ENCODE data around the gene FOXN3.

GRCh38 chr14:89466484-89466883 is 49.5 kb upstream of the FOXN3 start:
- TF ChIP-seq PKNOX1 (IDR thresholded peaks at IDR 0.05) (no peak), SUZ12 (IDR thresholded peaks at IDR 0.05) (no peak), L3MBTL2 (conservative IDR thresholded peaks at IDR 0.05) (no peak), TARDBP (IDR thresholded peaks at IDR 0.05) (no peak), SP1 (IDR thresholded peaks at IDR 0.05) (no peak), CTBP1 (IDR thresholded peaks at IDR 0.05; ENCODE audit: borderline replicate concordance) (no peak), FOXM1 (IDR thresholded peaks at IDR 0.05; ENCODE audit: borderline replicate concordance) (no peak), LEF1 (IDR thresholded peaks at IDR 0.05; ENCODE audit: borderline replicate concordance) (no peak), NFRKB (IDR thresholded peaks at IDR 0.05) (no peak), ELF4 (IDR thresholded peaks at IDR 0.05) (no peak), ZNF384 (IDR thresholded peaks at IDR 0.05) (no peak), HDGF (IDR thresholded peaks at IDR 0.05; ENCODE audit: borderline replicate concordance) (no peak), ARNT (IDR thresholded peaks at IDR 0.05) (no peak)
